HEK293 (cell line): Measurements from ENCODE around the gene IGF2BP2.

Experiments used
- BCL11B ChIP-seq: fragments of 450-650 bp; formaldehyde crosslinking; IDR thresholded peaks from 2 replicates; pipeline ENCODE4 v1.5.1; 2016; ENCODE audit warnings: low read depth, missing biosample characterization, missing genetic modification characterization
- CTCF ChIP-seq: fragments of 450-650 bp; formaldehyde crosslinking; IDR thresholded peaks from 2 replicates; pipeline ENCODE4 v1.5.1; 2016; ENCODE audit warnings: missing biosample characterization, missing genetic modification characterization
- HIC1 ChIP-seq: fragments of 450-650 bp; formaldehyde crosslinking; IDR thresholded peaks from 2 replicates; pipeline ENCODE4 v1.5.1; 2016; ENCODE audit warnings: missing biosample characterization, missing genetic modification characterization
- YY1 ChIP-seq: fragments of 450-650 bp; formaldehyde crosslinking; IDR thresholded peaks from 2 replicates; pipeline ENCODE4 v1.5.1; 2018; ENCODE audit warnings: missing biosample characterization, missing genetic modification characterization
- ZNF26 ChIP-seq: fragments of 450-650 bp; formaldehyde crosslinking; IDR thresholded peaks from 2 replicates; pipeline ENCODE4 v1.5.1; 2016; ENCODE audit warnings: missing biosample characterization, missing genetic modification characterization
- ZNF398 ChIP-seq: fragments of 450-650 bp; formaldehyde crosslinking; IDR thresholded peaks from 2 replicates; pipeline ENCODE4 v1.5.1; 2017; ENCODE audit warnings: missing biosample characterization, missing genetic modification characterization
- ZNF473 ChIP-seq: fragments of 450-650 bp; formaldehyde crosslinking; IDR thresholded peaks from 2 replicates; pipeline ENCODE4 v1.5.1; 2017; ENCODE audit warnings: missing biosample characterization, missing genetic modification characterization

DNA sequence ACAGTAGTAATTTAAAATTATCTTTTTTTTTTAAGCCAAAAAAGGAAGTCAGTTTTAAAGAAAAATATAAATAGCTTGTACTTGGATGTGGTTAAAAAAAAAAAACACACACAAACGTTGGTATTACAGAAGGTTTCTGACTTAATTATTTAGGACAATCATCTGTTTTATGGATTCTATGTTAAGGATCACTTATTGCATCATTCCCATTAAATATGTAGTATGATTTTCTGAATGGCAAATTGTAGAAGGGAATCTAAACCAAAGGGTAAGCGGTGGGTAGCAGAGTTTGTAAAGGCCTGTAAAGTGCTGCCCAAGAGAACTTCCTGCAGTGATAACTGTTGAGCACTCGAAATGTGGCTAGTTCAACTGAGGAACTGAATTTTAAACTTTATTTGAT lies 230.8 kb downstream of the IGF2BP2 start:
- no peak for TF ChIP-seq YY1 (tag by site-specific recombination)
- TF ChIP-seq ZNF473 (tag by site-specific recombination), result no peak
- no peak for TF ChIP-seq HIC1 (tag by site-specific recombination)
- TF ChIP-seq ZNF26 (tag by site-specific recombination), result no peak
- TF ChIP-seq BCL11B (tag by site-specific recombination), result no peak
- no peak for TF ChIP-seq ZNF398 (tag by site-specific recombination)
- TF ChIP-seq CTCF, result no peak
